ENCODE measurements around the gene KSR2. TPM values are rescaled to one million over a fixed set of nuclear protein-coding genes. Genes with fewer than 3 reads are reported as not detected.

KSR2 gene
- total and polyA plus RNA-seq, 2 of the 13 experiments (the other 11 are each of a cell fraction or from before 2014, with no cell fraction given): 0.02 TPM; not detected in 1

DNA sequence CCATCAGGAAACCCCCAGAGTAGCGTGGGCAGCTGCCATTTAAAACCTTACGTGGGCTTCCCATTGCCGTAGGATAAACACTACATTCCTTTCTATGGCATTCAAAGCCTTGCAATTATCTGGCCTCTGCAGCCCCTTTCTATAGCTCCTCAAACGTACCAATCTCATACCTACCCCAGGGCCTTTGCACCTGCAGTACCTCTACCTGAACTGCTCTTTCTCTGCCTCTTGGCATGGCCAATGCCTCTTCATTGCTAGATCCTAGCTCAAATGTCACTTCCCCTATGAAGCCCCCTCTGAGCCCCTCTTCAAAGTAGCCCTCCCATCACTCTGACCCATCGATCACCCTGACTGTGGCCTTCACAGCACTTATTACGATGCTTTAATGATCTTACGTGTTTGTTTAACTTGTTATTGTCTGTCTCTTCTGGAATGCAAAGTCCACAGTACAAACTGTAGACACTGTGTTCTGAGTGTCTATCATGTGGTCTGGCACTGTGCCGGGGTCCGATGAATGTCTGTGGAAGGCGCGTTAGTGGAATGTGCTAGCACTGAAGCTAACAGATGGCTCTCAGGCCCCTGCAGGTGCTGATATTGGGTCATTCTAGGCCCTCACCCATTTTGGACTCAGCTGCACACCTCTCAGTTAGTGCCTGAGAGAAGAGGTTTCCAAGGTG, 450.1 kb downstream of the KSR2 start (continued):
- TF ChIP-seq, protein P1, sequence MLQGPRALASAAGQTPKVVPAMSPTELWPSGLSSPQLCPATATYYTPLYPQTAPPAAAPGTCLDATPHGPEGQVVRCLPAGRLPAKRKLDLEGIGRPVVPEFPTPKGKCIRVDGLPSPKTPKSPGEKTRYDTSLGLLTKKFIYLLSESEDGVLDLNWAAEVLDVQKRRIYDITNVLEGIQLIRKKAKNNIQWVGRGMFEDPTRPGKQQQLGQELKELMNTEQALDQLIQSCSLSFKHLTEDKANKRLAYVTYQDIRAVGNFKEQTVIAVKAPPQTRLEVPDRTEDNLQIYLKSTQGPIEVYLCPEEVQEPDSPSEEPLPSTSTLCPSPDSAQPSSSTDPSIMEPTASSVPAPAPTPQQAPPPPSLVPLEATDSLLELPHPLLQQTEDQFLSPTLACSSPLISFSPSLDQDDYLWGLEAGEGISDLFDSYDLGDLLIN (CRISPR knock-in tag; IDR thresholded peaks at IDR 0.05; ENCODE audit: borderline replicate concordance): no peak
- TF ChIP-seq BRCA1 (CRISPR knock-in tag; IDR thresholded peaks at IDR 0.05) (no peak), ESRRA (CRISPR knock-in tag; IDR thresholded peaks at IDR 0.05; ENCODE audit: low read depth) (no peak), ZMAT3 (CRISPR knock-in tag; conservative IDR thresholded peaks at IDR 0.05) (no peak), TBX2 (CRISPR knock-in tag; IDR thresholded peaks at IDR 0.05; ENCODE audit: borderline replicate concordance) (peak; percentile 68; the same call in 1 of the 2 replicates), ELF3 (CRISPR knock-in tag; IDR thresholded peaks at IDR 0.05) (no peak), MEIS2 (CRISPR knock-in tag; IDR thresholded peaks at IDR 0.05) (no peak), TBX3 (IDR thresholded peaks at IDR 0.05; ENCODE audit: borderline replicate concordance) (peak; percentile 75; the same call in 1 of the 2 replicates), SOX13 (IDR thresholded peaks at IDR 0.05) (no peak), SOX13 (CRISPR knock-in tag; conservative IDR thresholded peaks at IDR 0.05 in 1 of 2, IDR thresholded peaks at IDR 0.05 in 1 of 2) (peak in 1 of 2 experiments; percentile 84; a peak in 2 of 4 replicates), STAT5B (CRISPR knock-in tag; IDR thresholded peaks at IDR 0.05) (no peak), ADNP (CRISPR knock-in tag; IDR thresholded peaks at IDR 0.05) (0 out of 2 replicates have a peak, but pooled peaks have one; percentile 20), ZNF333 (CRISPR knock-in tag; IDR thresholded peaks at IDR 0.05; ENCODE audit: borderline replicate concordance) (no peak), MTA1 (CRISPR knock-in tag; IDR thresholded peaks at IDR 0.05; ENCODE audit: borderline replicate concordance) (no peak), NRL (CRISPR knock-in tag; IDR thresholded peaks at IDR 0.05; ENCODE audit: borderline replicate concordance) (no peak), GLI4 (CRISPR knock-in tag; IDR thresholded peaks at IDR 0.05; ENCODE audit: borderline replicate concordance) (no peak), HNF4G (IDR thresholded peaks at IDR 0.05; ENCODE audit: borderline replicate concordance, low read depth, low read length) (peak; percentile 48; the same call in 1 of the 2 replicates), HNF4G (CRISPR knock-in tag; IDR thresholded peaks at IDR 0.05; ENCODE audit: borderline replicate concordance, low read depth) (no peak), NFE2 (CRISPR knock-in tag; IDR thresholded peaks at IDR 0.05) (no peak), NONO (IDR thresholded peaks at IDR 0.05) (no peak), NONO (CRISPR knock-in tag; conservative IDR thresholded peaks at IDR 0.05) (0 out of 2 replicates have a peak, but pooled peaks have one; percentile 23), ZNF468 (CRISPR knock-in tag; IDR thresholded peaks at IDR 0.05) (no peak), ZNF138 (CRISPR knock-in tag; IDR thresholded peaks at IDR 0.05; ENCODE audit: low read depth) (no peak), ZFAT (CRISPR knock-in tag; conservative IDR thresholded peaks at IDR 0.05) (no peak), PHF20 (CRISPR knock-in tag; IDR thresholded peaks at IDR 0.05) (no peak)
- TF ChIP-seq, protein P2, sequence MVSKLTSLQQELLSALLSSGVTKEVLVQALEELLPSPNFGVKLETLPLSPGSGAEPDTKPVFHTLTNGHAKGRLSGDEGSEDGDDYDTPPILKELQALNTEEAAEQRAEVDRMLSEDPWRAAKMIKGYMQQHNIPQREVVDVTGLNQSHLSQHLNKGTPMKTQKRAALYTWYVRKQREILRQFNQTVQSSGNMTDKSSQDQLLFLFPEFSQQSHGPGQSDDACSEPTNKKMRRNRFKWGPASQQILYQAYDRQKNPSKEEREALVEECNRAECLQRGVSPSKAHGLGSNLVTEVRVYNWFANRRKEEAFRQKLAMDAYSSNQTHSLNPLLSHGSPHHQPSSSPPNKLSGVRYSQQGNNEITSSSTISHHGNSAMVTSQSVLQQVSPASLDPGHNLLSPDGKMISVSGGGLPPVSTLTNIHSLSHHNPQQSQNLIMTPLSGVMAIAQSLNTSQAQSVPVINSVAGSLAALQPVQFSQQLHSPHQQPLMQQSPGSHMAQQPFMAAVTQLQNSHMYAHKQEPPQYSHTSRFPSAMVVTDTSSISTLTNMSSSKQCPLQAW (CRISPR knock-in tag; IDR thresholded peaks at IDR 0.05): no peak

Data from HepG2 (cell line).